ENCODE results near the gene GALNS. TPM values are rescaled to one million over a fixed set of nuclear protein-coding genes. Genes with fewer than 3 reads are reported as not detected.

GALNS gene
- total and polyA plus RNA-seq, 2 of the 13 experiments (the other 11 are each of a cell fraction or from before 2014, with no cell fraction given), result 9.2 to 9.8 TPM

GRCh38 chr16:88827727-88828126 lies 29.0 kb downstream of the GALNS start:
- Histone ChIP-seq H3K9ac (ENCODE audit: insufficient read depth, low read depth, low read length) (no peak overlapping the region), H3K27ac (ENCODE audit: extremely low read length, insufficient read depth, low read length) (no peak overlapping the region), H3K79me2 (ENCODE audit: insufficient read depth, low read length) (no peaks in the 10 kb centered on the region), H2AFZ (ENCODE audit: low read length) (no peak overlapping the region), H3K4me3 (replicated peaks in 1 of 3; ENCODE audit: insufficient read depth in 1 of 3, low read depth in 2 of 3, low read length in 3 of 3) (no peak overlapping the region), H4K20me1 (ENCODE audit: insufficient read depth, low read length) (no peaks in the 10 kb centered on the region), H3K4me1 (ENCODE audit: insufficient read depth, low read length) (0 out of 2 replicates have a peak, but pooled peaks cover 7% of the 10 kb centered on the region), H3K4me2 (ENCODE audit: low read depth, low read length) (no peak overlapping the region), H3K9me3 (ENCODE audit: low read length) (no peaks in the 10 kb centered on the region), H3K36me3 (replicated peaks in 1 of 2; ENCODE audit: control insufficient read depth in 1 of 2, insufficient read depth in 2 of 2, low read length in 2 of 2) (no peaks in the 10 kb centered on the region), H3K27me3 (ENCODE audit: control insufficient read depth in 1 of 2, insufficient read depth in 2 of 2, low read length in 2 of 2) (no peaks in the 10 kb centered on the region)
- ChIA-PET CTCF (ENCODE audit: low intra/inter-chr PET ratio, low total read pairs) (no interaction called here), POLR2A (no interaction called here)
- no TSS peak for BruUV-seq (replicated peaks)
- TF ChIP-seq ATF1 (CRISPR knock-in tag; IDR thresholded peaks at IDR 0.05) (no peak), ZNF12 (CRISPR knock-in tag; IDR thresholded peaks at IDR 0.05) (no peak), SMC3 (IDR thresholded peaks at IDR 0.05; ENCODE audit: low read length) (no peak), ATF7-NPFF (CRISPR knock-in tag; IDR thresholded peaks at IDR 0.05; ENCODE audit: low read depth) (no peak), KDM1A (CRISPR knock-in tag; IDR thresholded peaks at IDR 0.05) (no peak), SMARCC2 (IDR thresholded peaks at IDR 0.05) (no peak), RORA (CRISPR knock-in tag; IDR thresholded peaks at IDR 0.05) (no peak), JUNB (CRISPR knock-in tag; IDR thresholded peaks at IDR 0.05; ENCODE audit: borderline replicate concordance) (no peak)
- DNase-seq (ENCODE audit: low spot score) (no peak), ATAC-seq (no peak), FAIRE-seq (no peak)
- in situ Hi-C loops (cut with HindIII; ENCODE audit: extremely low pct_ligation_motif_present, low pct_unique_long_range_greater_than_20kb) (no loop called here), intact Hi-C loops (cut with micrococcal nuclease; ENCODE audit: unreplicated experiment) (no loop called here)
- WGBS (ENCODE audit: low lambda C conversion rate), result 90% methylated on average over 13 of the region's 21 CpGs

GRCh38 chr16:88826070-88826840 lies 30.5 kb downstream of the GALNS start:
- CTCF ChIA-PET (ENCODE audit: low intra/inter-chr PET ratio, low total read pairs), result no interaction called here
- POLR2A ChIA-PET, result no interaction called here
- Histone ChIP-seq H3K4me2 (ENCODE audit: low read depth, low read length) (no peak overlapping the region), H3K4me1 (ENCODE audit: insufficient read depth, low read length) (peaks cover 2% of the 10 kb centered on the region; the same call in 1 of the 2 replicates), H4K20me1 (ENCODE audit: insufficient read depth, low read length) (no peaks in the 10 kb centered on the region), H3K9me3 (ENCODE audit: low read length) (no peaks in the 10 kb centered on the region), H3K36me3 (replicated peaks in 1 of 2; ENCODE audit: control insufficient read depth in 1 of 2, insufficient read depth in 2 of 2, low read length in 2 of 2) (no peaks in the 10 kb centered on the region), H3K79me2 (ENCODE audit: insufficient read depth, low read length) (no peaks in the 10 kb centered on the region), H3K27me3 (ENCODE audit: control insufficient read depth in 1 of 2, insufficient read depth in 2 of 2, low read length in 2 of 2) (no peaks in the 10 kb centered on the region), H3K9ac (ENCODE audit: insufficient read depth, low read depth, low read length) (no peak overlapping the region), H2AFZ (ENCODE audit: low read length) (no peak overlapping the region), H3K27ac (ENCODE audit: extremely low read length, insufficient read depth, low read length) (no peak overlapping the region), H3K4me3 (replicated peaks in 1 of 3; ENCODE audit: insufficient read depth in 1 of 3, low read depth in 2 of 3, low read length in 3 of 3) (no peak overlapping the region)
- FAIRE-seq (no peak), DNase-seq (ENCODE audit: low spot score) (no peak), ATAC-seq (no peak)
- intact Hi-C loops (cut with micrococcal nuclease; ENCODE audit: unreplicated experiment) (no loop called here), in situ Hi-C loops (cut with HindIII; ENCODE audit: extremely low pct_ligation_motif_present, low pct_unique_long_range_greater_than_20kb) (no loop called here)
- 96% methylated on average over 22 of the region's 26 CpGs for WGBS (ENCODE audit: low lambda C conversion rate)
- no TSS peak for BruUV-seq (replicated peaks)
- TF ChIP-seq DMAP1 (CRISPR knock-in tag; IDR thresholded peaks at IDR 0.05) (no peak), ZBTB10 (CRISPR knock-in tag; IDR thresholded peaks at IDR 0.05; ENCODE audit: borderline replicate concordance) (no peak), ZBTB1 (CRISPR knock-in tag; IDR thresholded peaks at IDR 0.05; ENCODE audit: borderline replicate concordance) (no peak), MAF1 (CRISPR knock-in tag; IDR thresholded peaks at IDR 0.05; ENCODE audit: borderline replicate concordance) (no peak), KDM5A (IDR thresholded peaks at IDR 0.05; ENCODE audit: borderline replicate concordance, low read length) (no peak), FOXA3 (CRISPR knock-in tag; IDR thresholded peaks at IDR 0.05) (no peak), MED13 (CRISPR knock-in tag; IDR thresholded peaks at IDR 0.05) (no peak)
- TF ChIP-seq, protein P1, sequence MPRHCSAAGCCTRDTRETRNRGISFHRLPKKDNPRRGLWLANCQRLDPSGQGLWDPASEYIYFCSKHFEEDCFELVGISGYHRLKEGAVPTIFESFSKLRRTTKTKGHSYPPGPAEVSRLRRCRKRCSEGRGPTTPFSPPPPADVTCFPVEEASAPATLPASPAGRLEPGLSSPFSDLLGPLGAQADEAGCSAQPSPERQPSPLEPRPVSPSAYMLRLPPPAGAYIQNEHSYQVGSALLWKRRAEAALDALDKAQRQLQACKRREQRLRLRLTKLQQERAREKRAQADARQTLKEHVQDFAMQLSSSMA (CRISPR knock-in tag; IDR thresholded peaks at IDR 0.05), result no peak
